A549 (cell line): Measurements from ENCODE around the gene OCSTAMP. TPM values are rescaled to one million over a fixed set of nuclear protein-coding genes. Genes with fewer than 3 reads are reported as not detected.

ENCODE experiments used
- ATAC-seq, 2 experiments: fragments of 200-7000 bp in 1 of 2; fragments of >200 bp in 1 of 2; cut with Nextera tagmentation in 1 of 2; cut with Tn5 transposase in 1 of 2; 3 replicates each; pipeline versions ENCODE4 v1.8.0 to v1.9.1; 2018 to 2020; ENCODE audit warnings: mild to moderate bottlenecking in 1 of 2, moderate library complexity in 1 of 2
- CTCF ChIA-PET: fragments of 300-600 bp; sonication (Branson Sonifier 250); formaldehyde crosslinking; extraction: SDS; loops from one replicate; lab custom pipeline; 2021; ENCODE audit warnings: antibody characterized with exemption, inconsistent platforms; lab: Yijun Ruan, JAX
- POLR2A ChIA-PET: fragments of 350-600 bp; formaldehyde crosslinking; extraction: SDS; loops from one replicate; lab custom pipeline; 2021; ENCODE audit warnings: antibody characterized with exemption, inconsistent platforms; lab: Yijun Ruan, JAX
- DNase-seq, 2 experiments: peaks; one replicate each; pipeline versions ENCODE4 v3.0.0 to v3.0.0-alpha.2; 2011 to 2016; ENCODE audit warnings: low read depth in 1 of 2, low spot score in 1 of 2
- FAIRE-seq: peaks from 2 replicates; lab custom pipeline; 2011; peaks lifted over from hg19 to GRCh38; lab: Jason Lieb, UNC
- H3K27ac ChIP-seq, 2 experiments: fragments of >200 bp; sonication (Bioruptor Twin); formaldehyde crosslinking; 3 replicates each; pipeline ENCODE4 v1.5.1; 2016 to 2017
- H3K4me1 ChIP-seq: fragments of >200 bp; sonication (Bioruptor Twin); formaldehyde crosslinking; 3 replicates; pipeline ENCODE4 v1.6.1; 2016
- H3K4me2 ChIP-seq: fragments of >200 bp; sonication (Bioruptor Twin); formaldehyde crosslinking; 3 replicates; pipeline ENCODE4 v1.6.1; 2016
- H3K4me3 ChIP-seq: fragments of >200 bp; sonication (Bioruptor Twin); formaldehyde crosslinking; 3 replicates; pipeline ENCODE4 v1.5.1; 2016
- H3K9me3 ChIP-seq: fragments of >200 bp; sonication (Bioruptor Twin); formaldehyde crosslinking; 3 replicates; pipeline ENCODE4 v1.6.1; 2016
- ATOH8 ChIP-seq: fragments of 250-450 bp; sonication (Bioruptor Pico); IDR thresholded peaks from 2 replicates; pipeline ENCODE4 v1.5.0; 2020; ENCODE audit warnings: low read depth, mild to moderate bottlenecking, moderate library complexity
- BHLHE40 ChIP-seq: IDR thresholded peaks from 2 replicates; pipeline ENCODE4 v1.6.1; 2012; ENCODE audit warnings: low read depth, low read length, inconsistent platforms
- CEBPB ChIP-seq, 2 experiments: fragments of >200 bp in 1 of 2; sonication (Bioruptor Twin) in 1 of 2; formaldehyde crosslinking in 1 of 2; IDR thresholded peaks; 2 replicates each; pipeline ENCODE4 v1.6.1; 2012 to 2016
- CHD4 ChIP-seq: fragments of 200-600 bp; sonication (generic); IDR thresholded peaks from 2 replicates; pipeline ENCODE4 v1.6.1; 2016; ENCODE audit warnings: antibody characterized with exemption, mild to moderate bottlenecking, borderline replicate concordance
- EP300 ChIP-seq, 2 experiments: fragments of >200 bp; sonication (Bioruptor Twin); formaldehyde crosslinking; IDR thresholded peaks; 2 replicates in 1 of 2; 3 replicates in 1 of 2; pipeline ENCODE4 v1.6.1; 2016 to 2017
- HEYL ChIP-seq: fragments of 250-450 bp; sonication (Bioruptor Pico); IDR thresholded peaks from 2 replicates; pipeline ENCODE4 v1.8.0; 2021; ENCODE audit warnings: mild to moderate bottlenecking, moderate library complexity
- HOXB13 ChIP-seq: fragments of 250-450 bp; sonication (Bioruptor Pico); IDR thresholded peaks from 2 replicates; pipeline ENCODE4 v1.5.0; 2020; ENCODE audit warnings: low read depth, mild to moderate bottlenecking, moderate library complexity
- HOXB5 ChIP-seq: fragments of 250-450 bp; sonication (Bioruptor Pico); IDR thresholded peaks from 2 replicates; pipeline ENCODE4 v1.5.0; 2020; ENCODE audit warnings: mild to moderate bottlenecking, moderate library complexity
- JUN ChIP-seq, 2 experiments: fragments of >200 bp; sonication (Bioruptor Twin); formaldehyde crosslinking; IDR thresholded peaks; 2 replicates in 1 of 2; 3 replicates in 1 of 2; pipeline ENCODE4 v1.6.1; 2016 to 2017
- MAZ ChIP-seq: fragments of 150-350 bp; IDR thresholded peaks from 2 replicates; pipeline ENCODE4 v1.6.1; 2014; ENCODE audit warnings: antibody characterized with exemption, low read depth, low read length, borderline replicate concordance
- MYC ChIP-seq: IDR thresholded peaks from 2 replicates; pipeline ENCODE4 v1.6.1; 2012; ENCODE audit warnings: mild to moderate bottlenecking, inconsistent platforms, low read length, improper control_type of control experiment, borderline replicate concordance
- PHF8 ChIP-seq: fragments of 200-600 bp; sonication (generic); IDR thresholded peaks from 2 replicates; pipeline ENCODE4 v1.6.1; 2016; ENCODE audit warnings: low read depth, mild to moderate bottlenecking, antibody characterized with exemption, moderate library complexity, borderline replicate concordance
- POLR2AphosphoS2 ChIP-seq: conservative IDR thresholded peaks from 2 replicates; pipeline ENCODE4 v1.6.1; 2012; ENCODE audit warnings: low read length, improper control_type of control experiment, inconsistent platforms
- RAD21 ChIP-seq, 2 experiments: fragments of >200 bp in 1 of 2; sonication (Bioruptor Twin) in 1 of 2; formaldehyde crosslinking in 1 of 2; IDR thresholded peaks in 1 of 2; conservative IDR thresholded peaks in 1 of 2; 2 replicates in 1 of 2; 3 replicates in 1 of 2; pipeline ENCODE4 v1.6.1; 2012 to 2018; ENCODE audit warnings: inconsistent platforms in 1 of 2
- RARB ChIP-seq: fragments of 250-450 bp; sonication (Bioruptor Pico); IDR thresholded peaks from 2 replicates; pipeline ENCODE4 v1.8.0; 2021; ENCODE audit warnings: mild to moderate bottlenecking, moderate library complexity
- RCOR1 ChIP-seq: fragments of 150-350 bp; IDR thresholded peaks from 2 replicates; pipeline ENCODE4 v1.6.1; 2014; ENCODE audit warnings: antibody characterized with exemption, low read length, low read depth
- RNF2 ChIP-seq: fragments of 200-600 bp; sonication (generic); IDR thresholded peaks from 2 replicates; pipeline ENCODE4 v1.6.1; 2016; ENCODE audit warnings: low read depth, mild to moderate bottlenecking, antibody characterized with exemption, moderate library complexity, borderline replicate concordance
- SMC3 ChIP-seq: fragments of >200 bp; sonication (Bioruptor Twin); formaldehyde crosslinking; IDR thresholded peaks from 3 replicates; pipeline ENCODE4 v1.6.1; 2018; ENCODE audit warnings: inconsistent platforms
- TFCP2L1 ChIP-seq: fragments of 250-450 bp; sonication (Bioruptor Pico); IDR thresholded peaks from 2 replicates; pipeline ENCODE4 v1.5.0; 2021; ENCODE audit warnings: mild to moderate bottlenecking
- ZSCAN20 ChIP-seq: fragments of 250-450 bp; sonication (Bioruptor Pico); IDR thresholded peaks from 2 replicates; pipeline ENCODE4 v1.8.0; 2022; ENCODE audit warnings: mild to moderate bottlenecking, moderate library complexity
- WGBS: methylation state at CpG from one replicate; pipeline ENCODE4 v1.1.6; 2017; ENCODE audit errors: missing lambda C conversion rate; 5-methylcytosine and 5-hydroxymethylcytosine counted together
- polyA plus RNA-seq, 4 experiments: library from polyadenylated mRNA; depleted of rRNA in 3 of 4; stranded (reverse); fragments of >200 nt; fragmentation: RNase III in 1 of 4; extraction: RNeasy Plus Mini Kit Qiagen cat#74134 plus additional on column Dnase treatment in 1 of 4; gene quantifications; 2 replicates in 3 of 4; 3 replicates in 1 of 4; pipeline ENCODE4 v1.2.3, GENCODE V29; 2011 to 2017
- TF ChIP-seq, protein P1 (sequence below): IDR thresholded peaks from 2 replicates; pipeline ENCODE4 v1.6.1; 2012
- TF ChIP-seq, protein P2 (sequence below): fragments of >200 bp; sonication (Bioruptor Twin); formaldehyde crosslinking; IDR thresholded peaks from 3 replicates; pipeline ENCODE4 v1.5.1; 2016
- TF ChIP-seq, protein P3 (sequence below): fragments of 250-450 bp; sonication (Bioruptor Pico); IDR thresholded peaks from 2 replicates; pipeline ENCODE4 v1.5.0; 2021; ENCODE audit warnings: mild to moderate bottlenecking, moderate library complexity, borderline replicate concordance
- TF ChIP-seq, protein P4 (sequence below): fragments of >200 bp; sonication (Bioruptor Twin); formaldehyde crosslinking; IDR thresholded peaks from 2 replicates; pipeline ENCODE4 v1.6.1; 2016

Gene OCSTAMP
- polyA plus RNA-seq, 2 of the 4 experiments (the other 2 are of a cell fraction), result not detected

- Histone ChIP-seq H3K4me2 (no peak overlapping the region), H3K4me1 (no peaks in the 10 kb centered on the region), H3K4me3 (no peak overlapping the region), H3K9me3 (0 out of 3 replicates have a peak, but pooled peaks cover 6% of the 10 kb centered on the region)
- 4% methylated on average over 5 of the region's 5 CpGs for WGBS
- POLR2A ChIA-PET, result no interaction called here
- TF ChIP-seq PHF8 (no peak), JUN (IDR thresholded peaks at IDR 0.05) (no peak), RNF2 (no peak), CHD4 (no peak), RCOR1 (no peak), MYC (no peak)
- TF ChIP-seq, protein P1, sequence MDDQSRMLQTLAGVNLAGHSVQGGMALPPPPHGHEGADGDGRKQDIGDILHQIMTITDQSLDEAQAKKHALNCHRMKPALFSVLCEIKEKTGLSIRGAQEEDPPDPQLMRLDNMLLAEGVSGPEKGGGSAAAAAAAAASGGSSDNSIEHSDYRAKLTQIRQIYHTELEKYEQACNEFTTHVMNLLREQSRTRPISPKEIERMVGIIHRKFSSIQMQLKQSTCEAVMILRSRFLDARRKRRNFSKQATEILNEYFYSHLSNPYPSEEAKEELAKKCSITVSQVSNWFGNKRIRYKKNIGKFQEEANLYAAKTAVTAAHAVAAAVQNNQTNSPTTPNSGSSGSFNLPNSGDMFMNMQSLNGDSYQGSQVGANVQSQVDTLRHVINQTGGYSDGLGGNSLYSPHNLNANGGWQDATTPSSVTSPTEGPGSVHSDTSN, result no peak
- TF ChIP-seq, all 56 proteins: peak for 0
- no peak for DNase-seq
- ATAC-seq, result no peak
- no peak for FAIRE-seq
- no peak overlapping the region for H3K27ac ChIP-seq
- CTCF ChIA-PET, result interaction anchor here (0.6 to 8.7 kb wide), 6 partner anchors 27 to 224 kb away, joined by 3 to 113 read pairs (median 4); partner anchors contain the start of gene OCSTAMP
Measured at GRCh38 chr20:46523108-46523507, 27.3 kb downstream of the OCSTAMP start.

DNA sequence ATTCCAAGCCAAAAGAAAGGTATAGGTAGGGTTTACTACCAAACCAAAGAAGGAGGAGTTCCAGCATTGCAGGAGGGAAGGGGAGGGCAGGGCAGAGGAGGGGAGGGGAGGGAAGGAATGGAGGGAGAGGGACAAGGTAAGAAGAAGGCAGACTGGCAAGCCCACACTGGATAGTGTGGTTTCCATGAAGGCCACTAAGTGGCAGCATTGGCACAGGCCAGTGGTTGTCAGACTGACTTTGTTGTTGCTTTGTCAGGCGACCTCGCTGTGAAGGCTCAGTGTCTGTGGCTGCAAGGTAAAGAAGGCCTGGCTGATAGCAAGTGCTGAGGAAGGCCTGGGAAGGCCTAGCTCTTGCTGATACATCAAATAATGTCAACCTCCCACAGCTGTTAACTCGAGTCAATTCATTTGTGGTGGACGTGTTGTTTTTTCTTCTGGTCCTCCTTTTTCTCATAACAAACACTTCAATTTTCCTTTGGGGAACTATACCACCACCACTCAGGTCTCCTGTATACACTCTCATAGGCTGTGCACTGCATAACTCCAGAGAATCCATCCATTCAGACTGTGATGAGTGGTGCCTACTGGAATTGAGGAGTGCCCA, 29.4 kb downstream of the OCSTAMP start:
- ChIA-PET CTCF (interaction anchor here (0.5 to 8.7 kb wide), 14 partner anchors 9 to 1374 kb away, joined by 3 to 113 read pairs (median 4); no protein-coding TSS in a partner anchor), POLR2A (no interaction called here)
- FAIRE-seq, result no peak
- Histone ChIP-seq H3K4me3 (no peak overlapping the region), H3K4me2 (no peak overlapping the region), H3K9me3 (0 out of 3 replicates have a peak, but pooled peaks cover 6% of the 10 kb centered on the region), H3K27ac (no peak overlapping the region), H3K4me1 (no peaks in the 10 kb centered on the region)
- peak; percentile 71 to 81 for ATAC-seq
- DNase-seq, result peak; percentile 33 to 67
- 8% methylated on average over 4 of the region's 4 CpGs for WGBS
- TF ChIP-seq RARB (CRISPR knock-in tag), result no peak
- 0 out of 3 replicates have a peak, but pooled peaks have one; percentile 28 for TF ChIP-seq SMC3
- no peak for TF ChIP-seq MAZ
- no peak for TF ChIP-seq EP300 (IDR thresholded peaks at IDR 0.05)
- no peak for TF ChIP-seq HEYL (CRISPR knock-in tag)
- peak; percentile 68 to 78 for TF ChIP-seq RAD21 (conservative IDR thresholded peaks at IDR 0.05 in 1 of 2, IDR thresholded peaks at IDR 0.05 in 1 of 2)
- TF ChIP-seq, protein P2, sequence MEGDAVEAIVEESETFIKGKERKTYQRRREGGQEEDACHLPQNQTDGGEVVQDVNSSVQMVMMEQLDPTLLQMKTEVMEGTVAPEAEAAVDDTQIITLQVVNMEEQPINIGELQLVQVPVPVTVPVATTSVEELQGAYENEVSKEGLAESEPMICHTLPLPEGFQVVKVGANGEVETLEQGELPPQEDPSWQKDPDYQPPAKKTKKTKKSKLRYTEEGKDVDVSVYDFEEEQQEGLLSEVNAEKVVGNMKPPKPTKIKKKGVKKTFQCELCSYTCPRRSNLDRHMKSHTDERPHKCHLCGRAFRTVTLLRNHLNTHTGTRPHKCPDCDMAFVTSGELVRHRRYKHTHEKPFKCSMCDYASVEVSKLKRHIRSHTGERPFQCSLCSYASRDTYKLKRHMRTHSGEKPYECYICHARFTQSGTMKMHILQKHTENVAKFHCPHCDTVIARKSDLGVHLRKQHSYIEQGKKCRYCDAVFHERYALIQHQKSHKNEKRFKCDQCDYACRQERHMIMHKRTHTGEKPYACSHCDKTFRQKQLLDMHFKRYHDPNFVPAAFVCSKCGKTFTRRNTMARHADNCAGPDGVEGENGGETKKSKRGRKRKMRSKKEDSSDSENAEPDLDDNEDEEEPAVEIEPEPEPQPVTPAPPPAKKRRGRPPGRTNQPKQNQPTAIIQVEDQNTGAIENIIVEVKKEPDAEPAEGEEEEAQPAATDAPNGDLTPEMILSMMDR, result peak; percentile 52
- no peak for TF ChIP-seq BHLHE40
- TF ChIP-seq, protein P3, sequence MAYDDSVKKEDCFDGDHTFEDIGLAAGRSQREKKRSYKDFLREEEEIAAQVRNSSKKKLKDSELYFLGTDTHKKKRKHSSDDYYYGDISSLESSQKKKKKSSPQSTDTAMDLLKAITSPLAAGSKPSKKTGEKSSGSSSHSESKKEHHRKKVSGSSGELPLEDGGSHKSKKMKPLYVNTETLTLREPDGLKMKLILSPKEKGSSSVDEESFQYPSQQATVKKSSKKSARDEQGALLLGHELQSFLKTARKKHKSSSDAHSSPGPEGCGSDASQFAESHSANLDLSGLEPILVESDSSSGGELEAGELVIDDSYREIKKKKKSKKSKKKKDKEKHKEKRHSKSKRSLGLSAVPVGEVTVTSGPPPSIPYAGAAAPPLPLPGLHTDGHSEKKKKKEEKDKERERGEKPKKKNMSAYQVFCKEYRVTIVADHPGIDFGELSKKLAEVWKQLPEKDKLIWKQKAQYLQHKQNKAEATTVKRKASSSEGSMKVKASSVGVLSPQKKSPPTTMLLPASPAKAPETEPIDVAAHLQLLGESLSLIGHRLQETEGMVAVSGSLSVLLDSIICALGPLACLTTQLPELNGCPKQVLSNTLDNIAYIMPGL, result no peak
- TF ChIP-seq HOXB5 (CRISPR knock-in tag), result no peak
- no peak for TF ChIP-seq ZSCAN20
- no peak for TF ChIP-seq TFCP2L1 (CRISPR knock-in tag)
- TF ChIP-seq ATOH8 (CRISPR knock-in tag), result no peak
- TF ChIP-seq, protein P4, sequence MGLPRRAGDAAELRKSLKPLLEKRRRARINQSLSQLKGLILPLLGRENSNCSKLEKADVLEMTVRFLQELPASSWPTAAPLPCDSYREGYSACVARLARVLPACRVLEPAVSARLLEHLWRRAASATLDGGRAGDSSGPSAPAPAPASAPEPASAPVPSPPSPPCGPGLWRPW, result no peak
- TF ChIP-seq PHF8, result no peak
- no peak for TF ChIP-seq HOXB13 (CRISPR knock-in tag)
- no peak for TF ChIP-seq CEBPB (IDR thresholded peaks at IDR 0.05)
- no peak for TF ChIP-seq POLR2AphosphoS2
